Fibroblast of skin of left quadriceps (primary cell): ENCODE results near the gene ARHGAP44.
A peak's percentile ranks its signal among the peaks of the same experiment; 100 is the strongest.

Source experiments
- DNase-seq, 2 experiments: peaks; one replicate each; pipeline ENCODE4 v3.0.0-alpha.2; 2013; ENCODE audit warnings: low read depth in 2 of 2

Gene ARHGAP44

DNA sequence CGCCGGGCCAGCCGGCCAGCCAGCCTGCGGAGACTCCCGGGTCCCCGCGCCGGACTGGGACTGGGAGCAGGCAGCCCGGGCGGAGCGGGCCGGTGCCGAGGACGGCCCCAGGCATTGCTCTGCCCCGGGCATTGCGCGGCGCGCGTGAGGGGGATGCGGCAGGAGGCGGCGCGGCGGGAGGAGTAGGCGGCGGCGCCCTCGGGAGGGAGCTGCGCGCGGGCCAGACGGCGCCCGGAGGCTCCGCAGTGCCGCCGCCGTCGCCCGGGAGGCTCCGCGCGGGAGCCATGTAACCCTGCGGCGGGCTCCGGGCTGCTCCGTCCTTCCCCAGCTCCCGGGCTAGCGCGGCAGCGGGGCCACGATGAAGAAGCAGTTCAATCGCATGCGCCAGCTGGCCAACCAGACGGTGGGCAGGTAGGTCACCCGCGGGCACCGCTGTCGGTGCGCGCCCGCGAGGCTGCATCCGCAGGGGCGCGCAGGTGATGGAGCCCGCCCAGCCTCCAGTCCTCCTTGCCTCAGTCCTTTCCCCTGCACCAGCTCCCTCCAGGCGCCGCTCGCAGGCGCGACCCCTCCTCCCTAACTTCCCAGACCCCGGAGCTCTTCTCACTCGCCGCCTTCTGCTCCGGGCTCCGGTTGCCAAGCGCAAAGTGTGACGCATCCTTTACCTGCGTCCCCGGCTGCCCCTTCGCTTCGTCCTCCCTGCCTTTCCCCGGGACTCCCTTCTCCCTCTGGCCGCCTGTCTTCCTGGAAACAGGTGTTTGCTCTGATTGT lies at the start of gene ARHGAP44:
Gene ARHGAP44 (plus strand): TSS at position 18 of the 768 bp plus-strand sequence. CDS start 341 bp downstream, at position 359.
- DNase-seq = peak; percentile 10 to 14

DNA sequence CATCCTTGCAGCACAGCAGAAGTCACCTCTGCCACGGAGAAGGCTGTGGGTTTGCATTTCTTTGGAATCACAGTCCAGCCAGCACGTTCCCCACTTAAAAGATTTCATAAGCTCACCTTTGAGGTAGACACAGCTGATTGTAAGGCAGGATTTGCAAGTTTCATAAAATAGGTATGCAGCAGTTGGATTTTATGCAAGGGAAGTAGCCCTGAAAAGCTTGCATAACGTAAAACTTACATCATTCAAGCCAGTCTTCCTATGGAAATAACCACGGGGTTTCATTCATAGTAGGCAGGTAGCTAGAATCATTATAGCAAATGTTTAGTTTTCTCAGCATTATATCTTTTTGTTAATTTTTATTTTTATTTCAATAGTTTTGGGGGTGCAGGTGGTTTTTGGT lies 49.8 kb upstream of the ARHGAP44 start:
- no peak for DNase-seq

DNA sequence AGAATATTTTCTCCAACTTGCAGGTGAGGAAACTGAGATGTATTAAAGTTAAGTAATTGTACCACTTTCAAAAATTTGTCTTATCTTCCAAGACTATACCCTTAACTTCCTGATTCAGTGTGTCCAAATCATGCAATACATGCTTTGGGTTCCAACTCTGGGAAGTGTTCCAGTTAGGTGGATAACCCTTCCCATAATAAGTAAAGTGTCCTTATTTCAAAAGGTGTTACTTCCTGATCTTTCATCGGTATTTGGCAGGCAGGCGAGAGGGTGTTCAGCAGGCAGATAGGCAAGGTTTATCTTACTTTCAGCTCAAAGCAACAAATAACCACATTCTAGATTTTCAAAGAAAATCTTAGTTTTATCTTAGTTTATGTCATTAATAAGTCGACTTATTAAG lies 46.3 kb upstream of the ARHGAP44 start:
- DNase-seq = no peak

DNA sequence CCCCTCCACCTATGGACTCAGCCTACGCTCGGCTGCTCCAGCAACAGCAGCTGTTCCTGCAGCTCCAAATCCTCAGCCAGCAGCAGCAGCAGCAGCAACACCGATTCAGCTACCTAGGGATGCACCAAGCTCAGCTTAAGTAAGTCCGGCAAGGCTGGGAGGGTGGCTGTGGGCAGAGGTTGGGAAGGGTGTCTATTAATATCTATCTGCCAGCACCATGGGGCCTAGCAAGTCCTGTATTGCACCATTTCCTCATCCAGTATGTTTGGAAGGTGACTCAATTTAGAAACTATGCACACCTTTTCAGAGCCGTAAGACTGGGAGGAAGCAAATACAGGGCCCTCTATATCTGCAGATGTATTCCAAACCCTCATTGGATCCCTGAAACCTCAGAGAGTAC lies 45.0 kb upstream of the ARHGAP44 start:
- no peak for DNase-seq

DNA sequence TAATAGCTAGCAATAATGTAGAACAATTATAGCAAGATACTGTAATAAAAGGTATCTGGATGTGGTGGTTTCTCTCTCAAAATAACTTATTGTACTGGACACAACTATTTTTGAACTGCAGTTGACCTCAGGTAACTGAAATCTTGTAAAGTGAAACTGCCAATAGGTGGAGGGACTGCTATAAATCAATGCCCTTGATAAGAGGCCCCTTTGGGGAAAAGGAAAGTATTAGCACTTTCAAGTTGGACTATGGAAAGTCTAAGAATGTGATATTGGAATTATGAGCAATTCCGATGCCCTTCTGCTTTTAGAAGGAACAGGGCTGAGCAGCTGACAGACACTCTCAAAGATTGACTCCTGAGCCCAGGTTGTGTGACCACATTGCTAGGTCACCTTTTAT lies 44.5 kb upstream of the ARHGAP44 start:
- DNase-seq = no peak

- DNase-seq = no peak
These were observed 43.8 kb upstream of the ARHGAP44 start for GRCh38 chr17:12745486-12745885.

DNA sequence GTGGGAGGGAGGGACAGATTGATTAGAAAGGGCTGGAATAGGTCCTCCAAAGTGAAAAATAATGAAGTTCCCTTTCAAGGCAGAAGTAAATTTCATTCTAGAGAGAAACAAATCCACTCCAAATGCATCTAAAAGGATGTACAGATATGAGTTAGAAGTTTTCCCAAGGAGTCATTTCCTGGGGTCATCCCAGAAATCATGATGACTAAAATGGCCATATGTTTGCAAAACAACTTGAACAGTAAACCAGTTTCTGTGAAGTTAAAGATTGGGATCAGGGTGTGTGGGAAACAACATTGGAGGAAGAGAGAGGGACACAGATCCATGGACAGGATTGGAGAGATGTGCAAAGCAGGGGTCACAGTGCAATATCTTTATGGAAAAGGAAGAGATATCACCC lies 32.5 kb upstream of the ARHGAP44 start:
- peak in 1 of 2 experiments; percentile 2 for DNase-seq

DNA sequence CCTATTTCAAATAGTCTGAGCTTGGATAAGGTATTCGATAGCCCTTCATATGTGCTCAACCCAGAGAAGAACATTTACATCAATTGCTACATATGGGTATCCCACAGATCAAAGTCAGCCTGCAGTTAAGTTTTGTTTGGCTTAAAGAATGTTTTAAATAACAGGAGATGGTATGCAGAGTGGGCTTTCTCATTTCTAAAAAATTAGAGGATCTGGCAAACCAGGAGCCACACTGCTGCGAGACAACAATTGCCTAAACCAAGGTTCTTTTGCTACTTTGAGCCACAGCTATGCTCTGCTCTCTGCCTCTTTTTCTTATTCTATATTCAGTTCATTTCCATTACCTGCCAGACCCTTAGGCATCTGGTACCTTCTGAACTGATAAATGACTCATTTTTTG lies 30.2 kb upstream of the ARHGAP44 start:
- DNase-seq = no peak

- peak; percentile 40 to 47 for DNase-seq
These were observed 23.8 kb upstream of the ARHGAP44 start for GRCh38 chr17:12765548-12765947.

GRCh38 chr17:12768255-12768654 lies 21.0 kb upstream of the ARHGAP44 start:
- DNase-seq = no peak

DNA sequence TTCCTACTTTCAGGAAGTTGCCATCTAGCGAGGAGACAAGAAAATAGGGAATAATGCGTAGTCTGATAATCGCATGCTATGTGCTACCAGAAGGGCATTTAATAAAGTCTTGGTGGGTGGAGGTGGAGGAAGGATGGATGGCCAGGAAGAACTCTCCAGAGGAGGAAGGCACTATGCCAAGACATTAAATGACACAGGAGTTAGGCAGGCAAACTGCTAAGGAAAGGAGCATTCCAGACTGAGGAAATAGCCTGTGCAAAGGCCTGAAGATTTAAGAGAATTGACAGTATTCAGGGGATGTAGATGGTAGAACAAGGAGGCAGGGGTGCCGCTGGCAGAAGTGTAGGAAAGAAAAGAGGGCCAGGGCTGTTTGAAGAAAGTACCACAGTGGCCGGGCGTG lies 19.3 kb upstream of the ARHGAP44 start:
- no peak for DNase-seq

GRCh38 chr17:12773153-12773552 lies 16.1 kb upstream of the ARHGAP44 start:
- DNase-seq = no peak

- DNase-seq = no peak
These were observed 220 bp upstream of the ARHGAP44 start for GRCh38 chr17:12789075-12789480.

- DNase-seq = no peak
These were observed 1.2 kb downstream of the ARHGAP44 start for GRCh38 chr17:12790249-12791106.

DNA sequence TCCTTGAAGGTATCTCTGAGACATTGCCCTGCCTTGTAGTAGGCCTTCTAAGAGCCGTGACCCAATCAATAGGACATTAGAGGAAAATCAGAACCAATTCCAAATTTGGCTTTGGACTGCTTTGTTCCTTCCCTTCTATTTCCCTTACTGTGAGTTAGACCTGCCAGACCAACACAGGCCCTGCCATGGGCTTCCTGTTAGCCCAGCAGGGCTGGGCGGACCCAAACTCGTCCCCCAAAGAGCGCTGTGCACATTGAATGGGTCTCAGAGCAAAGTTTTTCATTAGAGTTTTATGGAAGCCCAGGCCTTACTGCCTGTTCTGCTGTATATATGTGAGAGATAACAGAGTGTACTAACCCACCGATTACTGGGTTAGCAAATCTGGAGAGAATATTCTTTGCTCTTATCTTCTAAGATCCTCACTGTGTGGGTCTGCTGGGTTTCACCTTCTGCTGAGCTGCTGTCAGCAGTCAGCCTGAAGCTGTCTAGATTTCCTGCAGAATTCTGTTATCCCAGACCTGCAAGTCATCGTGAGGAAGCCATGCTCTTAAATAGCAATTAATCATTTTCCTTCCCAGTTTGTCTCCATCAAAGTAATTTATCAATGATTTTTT lies 5.7 kb downstream of the ARHGAP44 start:
- no peak for DNase-seq

DNA sequence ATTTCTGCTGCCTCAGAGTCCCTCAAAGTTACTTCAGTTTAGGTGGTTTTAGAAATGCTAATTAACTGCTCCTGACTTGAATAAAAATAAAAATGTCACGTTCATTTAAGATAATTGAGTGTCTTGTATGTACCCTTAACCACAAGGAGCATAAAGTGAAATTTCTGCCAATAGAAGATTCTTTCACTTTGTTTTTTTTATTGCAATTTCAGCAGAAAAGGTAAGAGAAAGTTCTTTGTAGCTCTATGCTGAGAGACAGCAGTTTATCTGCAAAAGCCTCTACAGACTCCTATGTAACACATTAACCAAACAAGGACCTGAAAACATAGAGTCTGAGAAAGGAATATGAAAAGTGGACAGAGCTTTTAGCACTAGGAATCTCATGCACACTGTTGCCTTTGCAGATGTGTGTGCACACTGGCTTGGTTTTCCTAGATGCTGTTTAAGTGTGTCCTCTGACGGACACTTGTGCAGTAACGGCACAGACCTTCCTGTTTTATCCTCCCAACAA lies 11.6 kb downstream of the ARHGAP44 start:
- DNase-seq = no peak

DNA sequence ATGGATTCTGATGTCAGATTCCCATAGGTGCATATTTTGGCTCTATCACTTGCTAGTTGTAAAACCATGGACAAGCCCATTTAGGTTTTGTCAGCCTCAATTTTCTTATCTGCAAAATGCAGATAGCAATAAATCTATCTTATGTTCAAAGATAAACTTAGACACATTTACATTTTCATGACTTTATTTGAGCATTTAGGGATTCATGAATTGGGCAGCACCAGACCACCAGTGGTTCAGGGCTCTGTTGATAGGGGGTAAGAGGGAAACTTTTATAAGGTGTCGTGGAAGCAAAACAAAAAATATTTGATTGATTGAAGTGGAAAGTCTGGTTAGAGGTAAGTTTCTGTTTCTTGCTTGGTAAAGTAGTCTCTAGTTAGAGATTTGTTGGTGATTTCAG lies 17.3 kb downstream of the ARHGAP44 start:
- no peak for DNase-seq

- no peak for DNase-seq
These were observed 19.4 kb downstream of the ARHGAP44 start for GRCh38 chr17:12808723-12809122.

DNA sequence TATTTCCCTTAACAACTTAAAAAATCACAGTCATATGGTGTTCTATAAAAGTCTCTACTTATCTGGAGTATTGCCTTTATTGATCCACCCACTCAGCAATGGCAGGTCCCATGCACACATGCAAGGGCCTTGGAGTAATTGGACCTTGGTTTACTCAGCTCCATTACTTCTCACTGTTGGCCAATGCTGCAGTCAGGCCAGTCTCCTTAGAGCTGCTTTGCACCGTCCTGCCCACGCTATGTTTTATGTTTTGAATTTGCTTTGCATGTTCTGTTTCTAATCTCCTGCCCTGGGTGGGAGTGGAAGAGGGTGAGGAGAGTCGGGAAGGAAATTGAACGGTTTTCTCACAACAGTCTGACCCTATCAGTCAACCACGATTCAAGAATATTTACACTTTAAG lies 23.6 kb downstream of the ARHGAP44 start:
- no peak for DNase-seq

- no peak for DNase-seq
These were observed 24.4 kb downstream of the ARHGAP44 start for GRCh38 chr17:12813664-12814063.

- no peak for DNase-seq
These were observed 25.4 kb downstream of the ARHGAP44 start for GRCh38 chr17:12814718-12815117.

DNA sequence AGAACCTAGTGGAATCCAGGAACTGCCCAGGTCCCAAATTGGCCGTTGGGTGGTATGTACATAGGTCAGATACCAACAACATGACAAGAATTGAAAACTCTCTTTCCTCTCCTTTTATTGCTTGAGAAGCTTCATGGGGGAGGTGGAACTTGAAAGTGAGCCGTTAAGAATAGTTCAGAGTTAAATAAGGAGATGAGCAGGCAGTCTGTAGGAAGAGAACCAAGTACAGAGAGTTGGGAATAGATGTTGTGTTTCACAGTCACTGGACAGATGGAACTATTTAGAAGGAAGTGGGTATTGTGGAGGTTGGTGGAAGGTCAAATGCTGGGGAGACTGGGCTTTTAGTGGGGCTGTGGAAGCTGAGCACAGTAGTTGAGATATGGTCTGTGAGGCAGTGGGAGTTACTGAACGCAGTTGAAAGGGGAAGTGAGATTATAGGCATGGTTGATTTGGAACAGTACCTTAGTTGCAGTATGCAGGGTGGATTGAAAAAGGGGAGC lies 26.4 kb downstream of the ARHGAP44 start:
- no peak for DNase-seq
